ENCODE results near the gene MRPL55. TPM values are rescaled to one million over a fixed set of nuclear protein-coding genes. Genes with fewer than 3 reads are reported as not detected.

MRPL55 gene
- total RNA-seq, 1 donor from 2014 or later = 56.1 TPM

Other genes starting within 250 kb of the MRPL55 start
- 2.2 TPM for gene WNT9A, start 161.4 kb downstream of the MRPL55 start, total RNA-seq
- gene WNT3A, start 102.3 kb downstream of the MRPL55 start, total RNA-seq = 0.06 TPM
- gene ARF1, start 26.6 kb downstream of the MRPL55 start, total RNA-seq = 419 TPM
- 22.4 TPM for gene C1orf35, start 6.0 kb downstream of the MRPL55 start, total RNA-seq
- gene GUK1, start 31.0 kb upstream of the MRPL55 start, total RNA-seq = 235 TPM
- 2.8 TPM for gene GJC2, start 40.6 kb upstream of the MRPL55 start, total RNA-seq
- gene IBA57, start 56.5 kb upstream of the MRPL55 start, total RNA-seq = 12.8 TPM
- 25.8 TPM for gene OBSCN, start 98.7 kb upstream of the MRPL55 start, total RNA-seq

Measured in mucosa of gallbladder (tissue), 1 donor.